DMS53 treated with DMSO at 0.1 percent for 48 hours (cell line): ENCODE measurements around the gene MBD3L2B.
"Not testable (repeated sequence)": the region's sequence is repeated elsewhere in the genome, so short reads cannot be mapped to it uniquely, and the experiment has no call there.

Experiments used
- DNase-seq: peaks from one replicate; lab custom pipeline; 2025; ENCODE audit not compliant: unreplicated experiment; lab: John Stamatoyannopoulos, UW

MBD3L2B gene

GRCh38 chr19:7021331-7021730 is at the start of gene MBD3L2B:
Gene MBD3L2B, minus strand, starts transcription at chr19:7021431. Its CDS starts 34 bp downstream, at chr19:7021397.
- DNase-seq = not testable (repeated sequence)

GRCh38 chr19:7069904-7070226 is 48.6 kb upstream of the MBD3L2B start:
- DNase-seq = no peak

DNA sequence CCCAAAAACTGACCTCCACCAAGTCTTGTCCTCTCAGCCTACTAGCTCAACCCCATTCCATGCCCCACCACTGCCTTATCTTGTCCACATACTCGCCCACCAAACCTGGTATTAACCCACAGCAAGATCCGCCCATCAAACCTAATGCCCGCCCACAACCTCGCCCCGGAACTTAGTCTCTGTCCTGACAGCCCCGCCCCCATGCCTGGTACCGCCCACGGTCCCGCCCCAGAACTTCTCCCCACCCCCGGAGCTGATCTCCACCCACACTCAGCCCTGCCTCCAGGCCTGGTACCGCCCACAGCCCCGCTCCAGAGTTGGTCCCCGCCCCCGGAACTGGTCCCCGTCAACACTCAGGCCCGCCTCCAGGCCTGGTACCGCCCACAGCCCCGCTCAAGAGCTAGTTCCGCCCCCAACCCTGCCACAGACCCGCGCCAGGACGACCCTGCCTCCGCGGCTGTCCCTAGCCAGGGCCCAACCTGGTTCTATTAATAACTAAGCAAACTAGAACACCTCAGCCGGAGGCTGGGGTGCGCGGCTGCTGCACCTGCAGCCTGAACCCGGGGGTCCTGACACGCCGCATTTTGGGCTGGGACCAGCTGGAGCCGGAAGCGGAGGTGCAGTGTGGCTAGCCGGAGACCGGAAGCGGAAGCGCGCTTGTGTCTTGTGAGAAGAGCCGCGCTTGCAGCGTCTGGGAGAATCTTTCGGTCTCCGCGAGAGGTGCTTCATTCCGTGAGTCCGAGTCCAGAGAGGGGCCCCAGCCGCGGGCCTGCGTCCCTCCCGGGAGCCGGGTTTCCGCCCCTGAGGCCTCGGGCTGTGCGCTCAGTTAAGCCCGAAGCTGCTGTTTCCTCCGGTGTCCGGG is 48.0 kb upstream of the MBD3L2B start, which contains the start of gene ZNF557:
Gene ZNF557 (plus strand): TSS at position 662 of the 862 bp plus-strand sequence. CDS start 5,372 bp downstream, outside the sequence.
- peak; percentile 74 for DNase-seq

DNA sequence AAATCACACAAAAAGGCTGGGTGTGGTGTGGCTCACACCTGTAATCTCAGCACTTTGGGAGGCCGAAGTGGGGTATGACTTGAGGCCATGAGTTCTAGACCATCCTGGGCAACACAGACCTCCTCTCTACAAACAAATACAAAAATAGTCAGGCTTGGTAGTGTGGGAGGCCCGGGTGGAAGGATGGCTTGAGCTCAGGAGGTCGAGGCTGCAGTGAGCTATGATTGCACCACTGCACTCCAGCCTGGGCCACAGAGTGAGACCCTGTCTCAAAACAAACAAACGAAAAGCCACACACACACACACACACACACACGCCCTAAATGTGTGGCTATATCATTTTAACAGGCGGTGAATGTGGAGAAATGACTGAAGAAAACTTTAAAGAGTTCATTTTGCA is 47.4 kb upstream of the MBD3L2B start:
- DNase-seq = no peak

GRCh38 chr19:7067716-7068115 is 46.5 kb upstream of the MBD3L2B start:
- DNase-seq = no peak

DNA sequence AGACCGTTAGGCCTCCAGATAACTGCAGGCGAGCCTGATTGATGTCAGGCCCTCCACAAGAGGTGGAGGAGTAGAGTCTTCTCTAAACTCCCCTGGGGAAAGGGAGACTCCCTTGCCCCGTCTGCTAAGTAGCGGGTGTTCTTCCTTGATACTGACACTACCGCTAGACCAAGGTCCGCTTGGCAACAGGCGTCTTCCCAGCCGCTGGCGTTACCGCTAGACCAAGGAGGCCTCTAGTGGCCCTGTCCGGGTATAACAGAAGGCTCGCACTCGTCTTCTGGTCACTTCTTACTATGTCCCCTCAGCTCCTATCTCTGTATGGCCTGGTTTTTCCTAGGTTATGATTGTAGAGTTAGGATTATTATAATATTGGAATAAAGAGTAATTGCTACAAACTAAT is 45.9 kb upstream of the MBD3L2B start:
- peak; percentile 11 for DNase-seq

DNA sequence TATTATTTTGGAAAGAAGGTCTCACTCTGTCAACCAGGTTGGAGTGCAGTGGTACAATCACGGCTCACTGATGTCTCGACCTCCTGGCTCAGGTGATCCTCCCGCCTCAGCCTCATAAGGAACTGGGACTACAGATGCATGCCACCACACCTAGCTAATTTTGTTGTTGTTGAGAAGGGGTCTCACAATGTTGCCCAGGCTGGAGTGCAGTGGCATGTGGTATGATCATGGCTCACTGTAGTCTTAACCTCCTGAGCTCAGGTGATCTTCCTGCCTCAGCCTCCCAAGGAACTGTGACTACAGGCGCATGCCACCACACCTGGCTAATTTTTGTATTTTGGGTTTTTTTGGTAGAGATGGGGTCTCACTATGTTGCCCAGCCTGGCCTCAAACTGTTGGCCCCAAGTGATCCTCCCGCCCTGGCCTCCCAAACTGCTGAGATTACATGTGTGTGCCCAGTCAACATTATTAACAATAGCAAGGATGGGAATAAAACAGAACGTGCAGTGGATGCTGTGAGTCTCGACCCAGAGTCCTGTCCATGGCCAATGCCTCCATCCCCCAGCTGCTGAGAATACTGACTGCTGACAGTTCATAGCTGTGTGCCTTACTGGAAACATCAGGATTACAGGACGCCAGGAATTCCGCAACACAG is 42.7 kb upstream of the MBD3L2B start:
- no peak for DNase-seq

DNA sequence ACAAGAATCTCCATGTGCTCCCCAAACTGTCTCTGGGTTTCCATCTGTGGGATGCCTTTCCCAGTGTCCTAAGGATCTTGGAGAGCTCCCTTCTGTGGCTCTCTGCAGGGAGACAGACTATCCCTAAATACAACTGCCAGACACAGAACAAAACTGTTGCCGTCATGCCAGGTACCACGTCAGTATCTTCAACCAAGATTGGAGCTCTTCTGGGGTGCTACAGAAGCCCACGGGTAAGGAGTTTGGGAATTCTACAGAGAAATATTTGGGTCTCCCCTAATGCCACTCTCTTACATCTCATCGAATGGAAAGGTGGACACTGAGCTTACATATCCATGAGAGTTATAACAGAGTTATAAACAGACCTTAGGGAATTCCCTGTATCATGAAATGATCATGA is 42.1 kb upstream of the MBD3L2B start:
- DNase-seq = no peak

DNA sequence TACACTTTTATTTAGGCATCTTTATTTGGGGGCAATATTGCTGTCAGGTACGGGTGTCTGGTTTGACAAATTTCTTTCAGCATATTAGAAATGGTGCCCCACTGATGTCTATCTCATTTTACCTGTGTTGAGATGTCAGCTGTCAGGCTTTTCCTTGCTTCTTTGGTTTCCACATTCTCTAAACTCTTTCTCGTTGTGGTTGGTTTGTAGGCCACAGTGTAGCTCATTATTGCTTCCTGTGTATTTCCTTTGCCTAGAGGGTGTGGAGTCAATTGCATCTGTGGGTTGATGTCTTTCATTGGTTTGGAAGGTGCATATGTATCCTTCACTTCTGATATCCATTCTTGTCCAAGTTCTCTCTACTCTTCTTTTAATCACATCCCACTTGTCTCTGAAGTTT is 38.7 kb upstream of the MBD3L2B start:
- DNase-seq = not testable (repeated sequence)

DNA sequence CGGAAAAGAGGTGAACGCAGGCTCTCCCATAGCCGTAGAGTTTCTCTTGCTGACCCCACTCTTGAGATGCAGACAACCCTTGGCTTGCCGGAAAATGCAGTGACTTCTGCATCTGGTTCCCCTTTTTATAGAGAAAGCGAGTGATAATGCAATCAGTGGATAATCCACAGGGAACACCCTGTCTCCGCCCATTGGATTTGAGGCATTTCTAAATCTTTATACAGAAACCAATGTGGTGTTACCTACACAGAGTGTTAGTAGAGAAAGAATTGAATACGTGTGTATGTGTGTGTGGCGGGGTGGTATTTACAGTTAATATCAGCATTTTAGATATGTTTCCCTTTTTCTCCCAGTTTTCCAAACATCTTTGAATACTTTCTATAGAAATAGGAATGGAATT is 37.3 kb upstream of the MBD3L2B start, which contains the start of gene MBD3L3:
Gene MBD3L3 (minus strand): TSS at position 101 of the 400 bp plus-strand sequence. CDS start 71 bp downstream, at position 30.
- DNase-seq = not testable (repeated sequence)

DNA sequence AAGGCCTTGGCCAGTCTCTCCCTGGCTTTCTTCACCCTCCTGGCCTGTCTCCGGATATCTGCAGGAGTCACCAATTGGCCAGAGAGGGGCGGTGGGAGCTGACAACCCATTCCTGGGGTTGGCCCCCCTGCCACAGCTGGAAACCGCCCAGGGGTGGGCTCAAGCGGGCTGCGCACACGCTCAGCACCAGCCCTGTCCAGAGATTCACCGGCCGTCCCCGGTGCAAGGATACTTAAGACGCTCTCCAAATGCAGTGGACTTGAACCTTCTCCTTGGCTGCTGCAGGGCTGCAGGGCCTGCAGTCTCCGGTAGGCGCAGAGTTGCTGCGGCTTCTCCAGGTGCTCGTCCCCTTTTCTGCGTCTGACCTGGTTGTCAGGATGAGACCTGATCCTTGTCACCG is 35.1 kb upstream of the MBD3L2B start:
- not testable (repeated sequence) for DNase-seq

DNA sequence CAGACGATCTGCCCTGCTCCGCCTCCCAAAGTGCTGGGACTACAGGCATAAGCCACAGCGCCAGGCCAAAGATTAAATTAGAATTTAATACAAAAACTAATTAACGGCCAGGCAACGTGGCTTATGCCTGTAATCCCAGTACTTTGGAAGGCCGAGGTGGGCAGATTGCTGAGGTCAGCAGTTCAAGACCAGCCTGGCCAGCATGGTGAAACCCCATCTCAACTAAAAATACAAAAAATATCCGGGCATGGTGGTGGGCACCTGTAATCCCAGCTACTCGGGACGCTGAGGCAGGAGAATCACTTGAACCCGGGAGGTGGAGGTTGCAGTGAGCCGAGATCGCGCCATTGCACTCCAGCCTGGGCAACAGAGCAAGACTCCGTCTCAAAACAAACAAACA is 34.4 kb upstream of the MBD3L2B start:
- not testable (repeated sequence) for DNase-seq

DNA sequence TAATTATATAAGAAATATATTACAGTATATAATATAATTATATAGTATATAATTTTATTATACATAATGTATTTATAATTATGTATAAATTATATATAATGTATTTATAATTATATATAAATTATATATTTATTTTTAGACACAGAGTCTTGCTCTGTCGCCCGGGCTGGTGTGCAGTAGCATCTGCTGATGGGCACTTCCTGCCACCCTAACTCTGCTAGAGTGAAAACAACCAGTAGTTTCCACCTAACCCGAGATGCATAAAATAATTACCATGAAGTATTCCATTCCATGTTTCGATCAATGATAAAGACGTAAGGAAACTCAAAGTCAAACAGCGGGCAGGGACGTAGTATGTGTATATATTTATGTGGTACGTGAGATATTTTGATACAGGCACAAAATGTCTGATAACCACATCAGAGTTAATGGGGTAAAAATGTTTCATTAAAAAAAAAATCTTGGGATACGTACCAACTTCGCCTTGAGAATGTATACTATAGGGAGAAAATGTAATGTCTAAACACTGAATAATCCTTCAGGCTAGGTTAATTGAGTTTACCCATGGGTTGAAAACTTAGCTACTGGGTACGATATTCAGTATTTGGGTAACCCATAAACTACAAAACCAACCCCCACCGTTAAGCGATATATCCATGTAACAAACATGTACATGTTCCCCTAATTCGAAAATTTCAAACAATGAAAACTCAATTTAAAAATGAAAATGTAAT is 33.6 kb upstream of the MBD3L2B start:
- DNase-seq = not testable (repeated sequence)

DNA sequence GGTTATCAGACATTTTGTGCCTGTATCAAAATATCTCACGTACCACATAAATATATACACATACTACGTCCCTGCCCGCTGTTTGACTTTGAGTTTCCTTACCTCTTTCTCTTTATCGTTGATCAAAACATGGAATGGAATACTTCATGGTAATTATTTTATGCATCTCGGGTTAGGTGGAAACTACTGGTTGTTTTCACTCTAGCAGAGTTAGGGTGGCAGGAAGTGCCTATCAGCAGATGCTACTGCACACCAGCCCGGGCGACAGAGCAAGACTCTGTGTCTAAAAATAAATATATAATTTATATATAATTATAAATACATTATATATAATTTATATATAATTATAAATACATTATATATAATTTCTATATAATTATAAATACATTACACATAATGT is 31.7 kb upstream of the MBD3L2B start:
- not testable (repeated sequence) for DNase-seq

DNA sequence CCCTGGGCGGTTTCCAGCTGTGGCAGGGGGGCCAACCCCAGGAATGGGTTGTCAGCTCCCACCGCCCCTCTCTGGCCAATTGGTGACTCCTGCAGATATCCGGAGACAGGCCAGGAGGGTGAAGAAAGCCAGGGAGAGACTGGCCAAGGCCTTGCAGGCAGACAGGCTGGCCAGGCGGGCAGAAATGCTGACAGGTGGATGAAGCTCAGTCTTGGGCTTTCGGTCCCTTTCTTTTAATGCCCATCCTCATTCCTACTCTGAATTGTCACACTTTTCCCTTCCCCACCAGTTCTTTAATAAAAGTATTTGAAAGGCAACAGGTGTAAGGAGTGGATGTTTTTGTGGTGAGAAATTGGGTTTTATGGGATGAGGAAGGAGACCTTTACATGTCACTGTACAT is 30.2 kb upstream of the MBD3L2B start:
- DNase-seq = not testable (repeated sequence)

GRCh38 chr19:7049021-7049420 is 27.8 kb upstream of the MBD3L2B start, which contains the start of gene MBD3L2:
Gene MBD3L2, plus strand, starts transcription at chr19:7049321. Its CDS starts 53 bp downstream, at chr19:7049374.
- not testable (repeated sequence) for DNase-seq

- DNase-seq = not testable (repeated sequence)
Measured at GRCh38 chr19:7041563-7041962, 20.3 kb upstream of the MBD3L2B start.

- DNase-seq = not testable (repeated sequence)
Measured at GRCh38 chr19:7040079-7040478, 18.8 kb upstream of the MBD3L2B start, which contains the start of gene MBD3L4. Gene MBD3L4, minus strand, starts transcription at chr19:7040179. Its CDS starts 35 bp downstream, at chr19:7040144.

GRCh38 chr19:7030278-7030677 is 9.0 kb upstream of the MBD3L2B start, which contains the start of gene MBD3L5:
Gene MBD3L5, plus strand, starts transcription at chr19:7030578. Its CDS starts 34 bp downstream, at chr19:7030612.
- DNase-seq = not testable (repeated sequence)

GRCh38 chr19:7028790-7029189 is 7.6 kb upstream of the MBD3L2B start:
- DNase-seq = not testable (repeated sequence)

- no peak for DNase-seq
Measured at GRCh38 chr19:7018828-7019227, 2.4 kb downstream of the MBD3L2B start.
